GM12878 (cell line): ENCODE results near the gene SLC25A45. TPM values are rescaled to one million over a fixed set of nuclear protein-coding genes. Genes with fewer than 3 reads are reported as not detected.
A peak's percentile ranks its signal among the peaks of the same experiment; 100 is the strongest.

Experiments
- ATF2 ChIP-seq: IDR thresholded peaks from 2 replicates; pipeline ENCODE4 v1.6.1; 2012; ENCODE audit warnings: low read length, inconsistent platforms
- CHD4 ChIP-seq: fragments of 200-600 bp; sonication (generic); IDR thresholded peaks from 2 replicates; pipeline ENCODE4 v1.6.1; 2016; ENCODE audit warnings: mild to moderate bottlenecking
- CTCF ChIP-seq, 3 experiments: IDR thresholded peaks in 2 of 3; conservative IDR thresholded peaks in 1 of 3; 2 replicates each; pipeline ENCODE4 v1.5.1; 2011; ENCODE audit warnings: low read depth in 3 of 3, low read length in 3 of 3, mild to moderate bottlenecking in 3 of 3, control low read depth in 2 of 3, moderate library complexity in 2 of 3, inconsistent platforms in 1 of 3, mixed read lengths in 1 of 3; ENCODE audit not compliant: control insufficient read depth in 2 of 3, insufficient read depth in 1 of 3; ENCODE audit errors: extremely low read depth in 1 of 3
- CUX1 ChIP-seq: IDR thresholded peaks from 2 replicates; pipeline ENCODE4 v1.6.1; 2012; ENCODE audit warnings: improper control_type of control experiment, low read depth, low read length; ENCODE audit not compliant: insufficient replicate concordance
- E4F1 ChIP-seq: fragments of 450-650 bp; IDR thresholded peaks from 2 replicates; pipeline ENCODE4 v1.6.1; 2018; ENCODE audit warnings: borderline replicate concordance, mild to moderate bottlenecking; ENCODE audit not compliant: partially characterized antibody
- KAT2A ChIP-seq: conservative IDR thresholded peaks from 2 replicates; pipeline ENCODE4 v1.6.1; 2011; ENCODE audit warnings: low read depth, low read length; ENCODE audit not compliant: control insufficient read depth
- KLF5 ChIP-seq: fragments of 450-650 bp; IDR thresholded peaks from 2 replicates; pipeline ENCODE4 v1.6.1; 2014; ENCODE audit warnings: mild to moderate bottlenecking; ENCODE audit not compliant: partially characterized antibody
- MXI1 ChIP-seq: fragments of 150-350 bp; IDR thresholded peaks from 2 replicates; pipeline ENCODE4 v1.6.1; 2011; ENCODE audit warnings: low read depth, mild to moderate bottlenecking, inconsistent platforms, low read length, improper control_type of control experiment
- NFXL1 ChIP-seq: fragments of 450-650 bp; IDR thresholded peaks from 2 replicates; pipeline ENCODE4 v1.6.1; 2017; ENCODE audit warnings: antibody characterized with exemption, mild to moderate bottlenecking, borderline replicate concordance
- NR2C2 ChIP-seq: IDR thresholded peaks from 2 replicates; pipeline ENCODE4 v1.6.1; 2011; ENCODE audit warnings: borderline replicate concordance, low read depth; ENCODE audit not compliant: control insufficient read depth, insufficient read length
- PKNOX1 ChIP-seq: fragments of 450-650 bp; IDR thresholded peaks from 2 replicates; pipeline ENCODE4 v1.6.1; 2016; ENCODE audit warnings: mild to moderate bottlenecking
- POLR2A ChIP-seq: IDR thresholded peaks from 2 replicates; pipeline ENCODE4 v1.6.1; 2011; ENCODE audit warnings: low read depth, mild to moderate bottlenecking, low read length
- RBBP5 ChIP-seq: fragments of 200-600 bp; sonication (generic); conservative IDR thresholded peaks from 2 replicates; pipeline ENCODE4 v1.6.1; 2016
- TCF12 ChIP-seq: IDR thresholded peaks from 2 replicates; pipeline ENCODE4 v1.6.1; 2011; ENCODE audit warnings: low read depth, mild to moderate bottlenecking, low read length
- ZNF384 ChIP-seq: IDR thresholded peaks from 2 replicates; pipeline ENCODE4 v1.6.1; 2012; ENCODE audit warnings: low read depth, mild to moderate bottlenecking, low read length, improper control_type of control experiment, borderline replicate concordance
- polyA plus RNA-seq, 11 experiments: library from polyadenylated mRNA; depleted of rRNA in 4 of 11; unstranded in 6 of 11; stranded (reverse) in 5 of 11; fragments of >200 nt; fragmentation: Nextera tagmentation in 4 of 11; fragmentation: Illumina TruSeq in 1 of 11; extraction: Ambion mirVana in 4 of 11; extraction: Trizol in 1 of 11; gene quantifications; 1 replicate in 1 of 11; 2 replicates in 10 of 11; pipeline versions ENCODE4 v1.2.1 to v1.2.3, GENCODE V29; 2011 to 2016; ENCODE audit warnings: inconsistent platforms in 2 of 11, missing spikeins in 2 of 11, low read depth in 1 of 11
- total RNA-seq, 4 experiments: library from RNA; depleted of rRNA in 3 of 4; stranded (reverse); fragments of >200 nt in 3 of 4; fragmentation: Illumina TruSeq in 1 of 4; extraction: Trizol in 1 of 4; gene quantifications; 2 replicates each; pipeline versions ENCODE4 v1.2.1 to v1.2.3, GENCODE V29; 2013 to 2021

Gene SLC25A45
- total and polyA plus RNA-seq, 10 of the 15 experiments (the other 5 are each of a cell fraction or from before 2014, with no cell fraction given), result 4.1 to 35.2 (median 20.3) TPM

GRCh38 chr11:65418681-65419459 is 36.4 kb upstream of the SLC25A45 start (continued):
- TF ChIP-seq CUX1 (no peak), CTCF (IDR thresholded peaks at IDR 0.05 in 2 of 3, conservative IDR thresholded peaks at IDR 0.05 in 1 of 3; ENCODE audit: control insufficient read depth in 2 of 3, extremely low read depth in 1 of 3, insufficient read depth in 1 of 3, low read depth in 3 of 3, low read length in 3 of 3) (no peak), PKNOX1 (peak; percentile 29; the same call in 1 of the 2 replicates), ZNF384 (no peak), MXI1 (peak; percentile 48; the same call in 1 of the 2 replicates), RBBP5 (no peak), KLF5 (peak; percentile 35), NR2C2 (no peak), CHD4 (no peak), NFXL1 (no peak), KAT2A (no peak), E4F1 (no peak), POLR2A (peak; percentile 80), TCF12 (peak; percentile 79; the same call in 1 of the 2 replicates), ATF2 (no peak)
